ENCODE results near the gene TRMT112. TPM values are rescaled to one million over a fixed set of nuclear protein-coding genes. Genes with fewer than 3 reads are reported as not detected.

The TRMT112 gene
- polyA plus RNA-seq, 2 of the 4 experiments (the other 2 are of a cell fraction), result 363 to 440 TPM

GRCh38 chr11:64353715-64354506 lies 36.6 kb upstream of the TRMT112 start (continued):
- TF ChIP-seq CEBPB (IDR thresholded peaks at IDR 0.05), result no peak
- TF ChIP-seq RNF2 (IDR thresholded peaks at IDR 0.05; ENCODE audit: borderline replicate concordance, low read depth), result no peak

DNA sequence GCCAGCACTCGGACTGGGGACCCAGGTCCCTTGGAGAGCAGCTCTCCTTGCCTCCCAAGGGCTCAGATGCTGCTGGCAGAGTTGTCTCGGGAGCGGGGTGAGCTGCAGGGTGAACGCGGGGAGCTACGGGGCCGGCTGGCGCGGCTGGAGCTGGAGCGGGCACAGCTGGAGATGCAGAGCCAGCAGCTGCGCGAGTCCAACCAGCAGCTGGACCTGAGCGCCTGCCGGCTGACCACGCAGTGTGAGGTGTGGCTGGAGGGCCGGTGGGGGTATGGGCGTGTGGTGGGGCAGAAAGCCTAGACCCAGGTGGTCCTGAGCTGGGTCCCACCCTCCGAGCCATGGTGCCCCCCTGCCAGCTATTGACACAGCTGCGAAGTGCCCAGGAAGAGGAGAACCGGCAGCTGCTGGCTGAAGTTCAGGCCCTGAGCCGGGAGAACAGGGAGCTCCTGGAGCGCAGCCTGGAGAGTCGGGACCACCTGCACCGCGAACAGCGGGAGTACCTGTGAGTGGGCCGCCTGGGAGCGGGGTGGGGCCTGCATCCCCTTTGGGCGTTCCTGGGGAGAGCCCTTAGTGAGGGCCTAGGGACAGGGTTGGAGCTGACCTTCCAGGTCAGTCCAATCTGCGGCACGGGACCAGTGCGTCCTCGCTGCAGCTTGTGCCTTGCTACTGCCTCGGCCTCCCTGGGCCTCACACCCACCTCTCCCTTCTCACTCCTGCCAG lies 35.8 kb upstream of the TRMT112 start:
- TF ChIP-seq ZSCAN20 (CRISPR knock-in tag; IDR thresholded peaks at IDR 0.05) (no peak), KDM5A (IDR thresholded peaks at IDR 0.05) (no peak), TFCP2L1 (CRISPR knock-in tag; IDR thresholded peaks at IDR 0.05) (no peak), JUN (IDR thresholded peaks at IDR 0.05) (no peak), MAX (IDR thresholded peaks at IDR 0.05) (no peak), ESRRA (IDR thresholded peaks at IDR 0.05; ENCODE audit: borderline replicate concordance, low read length) (no peak), MYC (IDR thresholded peaks at IDR 0.05; ENCODE audit: borderline replicate concordance, low read length) (no peak), SMC3 (IDR thresholded peaks at IDR 0.05) (no peak), KDM1A (IDR thresholded peaks at IDR 0.05; ENCODE audit: low read depth) (no peak), CHD4 (IDR thresholded peaks at IDR 0.05; ENCODE audit: borderline replicate concordance) (no peak), PHF8 (IDR thresholded peaks at IDR 0.05; ENCODE audit: borderline replicate concordance, low read depth) (no peak), HES2 (IDR thresholded peaks at IDR 0.05) (no peak), ZFP36 (IDR thresholded peaks at IDR 0.05; ENCODE audit: borderline replicate concordance, partially characterized antibody) (no peak), RARB (CRISPR knock-in tag; IDR thresholded peaks at IDR 0.05) (no peak)
- TF ChIP-seq, protein P1, sequence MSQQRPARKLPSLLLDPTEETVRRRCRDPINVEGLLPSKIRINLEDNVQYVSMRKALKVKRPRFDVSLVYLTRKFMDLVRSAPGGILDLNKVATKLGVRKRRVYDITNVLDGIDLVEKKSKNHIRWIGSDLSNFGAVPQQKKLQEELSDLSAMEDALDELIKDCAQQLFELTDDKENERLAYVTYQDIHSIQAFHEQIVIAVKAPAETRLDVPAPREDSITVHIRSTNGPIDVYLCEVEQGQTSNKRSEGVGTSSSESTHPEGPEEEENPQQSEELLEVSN (IDR thresholded peaks at IDR 0.05; ENCODE audit: borderline replicate concordance, low read depth), result no peak
- H3K4me1 ChIP-seq, result peaks cover 37% of the 10 kb centered on the region
- H3K27ac ChIP-seq, result no peak overlapping the region; a peak in 1 of 6 replicates
- POLR2A ChIA-PET, result interaction anchor here (0.7 to 1.4 kb wide), 2 partner anchors 36 to 108 kb away, joined by 3 to 9 read pairs; partner anchors contain the start of genes PRDX5 and TRMT112
- DNase-seq (ENCODE audit: low read depth in 1 of 2, low spot score in 1 of 2) (no peak), FAIRE-seq (no peak), ATAC-seq (no peak)
- H3K4me3 ChIP-seq, result no peak overlapping the region
- WGBS (ENCODE audit: missing lambda C conversion rate), result 88% methylated on average over 23 of the region's 34 CpGs
- H3K4me2 ChIP-seq, result no peak overlapping the region
- CTCF ChIA-PET, result interaction anchor here (0.7 to 33.9 kb wide), 8 partner anchors 12 to 297 kb away, joined by 3 to 996 read pairs (median 22); partner anchors contain the start of genes CATSPERZ, CCDC88B, ESRRA and PLCB3
- no peaks in the 10 kb centered on the region for H3K9me3 ChIP-seq

DNA sequence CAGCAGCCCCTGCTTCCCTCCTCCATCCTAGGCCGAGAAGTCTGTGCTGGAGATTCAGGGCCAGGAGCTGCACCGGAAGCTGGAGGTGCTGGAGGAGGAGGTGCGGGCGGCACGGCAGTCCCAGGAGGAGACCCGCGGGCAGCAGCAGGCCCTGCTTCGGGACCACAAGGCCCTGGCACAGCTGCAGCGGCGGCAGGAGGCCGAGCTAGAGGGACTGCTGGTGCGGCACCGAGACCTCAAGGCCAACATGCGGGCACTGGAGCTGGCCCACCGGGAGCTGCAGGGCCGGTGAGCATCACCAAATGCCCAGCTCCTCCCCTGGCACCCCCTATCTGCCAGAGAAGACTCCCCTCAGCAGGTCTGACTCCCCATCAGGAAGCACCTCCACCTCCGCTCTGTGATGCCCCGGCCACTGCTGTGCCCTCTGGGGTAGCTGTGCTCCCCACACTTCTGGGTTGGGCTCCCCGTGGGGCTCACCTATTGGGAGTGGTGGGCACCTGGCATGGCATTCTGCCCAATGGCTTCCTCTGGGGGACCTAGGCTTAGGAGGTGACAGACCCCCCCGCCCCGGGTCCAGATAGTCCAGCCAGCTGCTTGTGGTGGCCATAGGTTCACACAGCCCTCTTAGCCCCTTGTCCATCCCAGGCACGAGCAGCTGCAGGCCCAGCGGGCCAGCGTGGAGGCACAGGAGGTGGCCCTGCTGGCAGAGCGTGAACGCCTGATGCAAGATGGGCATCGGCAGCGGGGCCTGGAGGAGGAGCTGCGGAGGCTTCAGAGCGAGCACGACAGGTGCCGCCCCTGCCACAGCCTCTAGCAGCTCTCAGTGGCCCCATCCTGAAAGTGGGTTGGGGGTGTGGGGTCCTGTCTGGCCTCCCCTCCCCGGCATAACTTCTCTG lies 35.0 kb upstream of the TRMT112 start:
- FAIRE-seq (no peak), DNase-seq (ENCODE audit: low read depth in 1 of 2, low spot score in 1 of 2) (no peak), ATAC-seq (no peak)
- no peak overlapping the region for H3K4me2 ChIP-seq
- CTCF ChIA-PET, result interaction anchor here (0.7 to 33.9 kb wide), 8 partner anchors 11 to 298 kb away, joined by 3 to 996 read pairs (median 22); partner anchors contain the start of genes CATSPERZ, CCDC88B, ESRRA and PLCB3
- H3K4me3 ChIP-seq, result no peak overlapping the region
- peaks cover 31% of the 10 kb centered on the region for H3K4me1 ChIP-seq
- H3K27ac ChIP-seq, result no peak overlapping the region
- POLR2A ChIA-PET, result interaction anchor here (0.7 to 1.4 kb wide), 2 partner anchors 35 to 107 kb away, joined by 3 to 9 read pairs; partner anchors contain the start of genes PRDX5 and TRMT112
- TF ChIP-seq ZC3H11A (IDR thresholded peaks at IDR 0.05), result no peak
- no peak for TF ChIP-seq FOSL2 (IDR thresholded peaks at IDR 0.05)
- no peak for TF ChIP-seq FOSL2 (CRISPR knock-in tag; IDR thresholded peaks at IDR 0.05)
- no peak for TF ChIP-seq ESRRA (IDR thresholded peaks at IDR 0.05; ENCODE audit: borderline replicate concordance, low read length)
- TF ChIP-seq KDM1A (IDR thresholded peaks at IDR 0.05; ENCODE audit: low read depth), result no peak
- no peak for TF ChIP-seq MYC (IDR thresholded peaks at IDR 0.05; ENCODE audit: borderline replicate concordance, low read length)
- no peak for TF ChIP-seq CEBPB (IDR thresholded peaks at IDR 0.05)
- no peak for TF ChIP-seq SMC3 (IDR thresholded peaks at IDR 0.05)
- TF ChIP-seq EHMT2 (IDR thresholded peaks at IDR 0.05; ENCODE audit: low read depth), result no peak
- TF ChIP-seq, protein P1 (IDR thresholded peaks at IDR 0.05; ENCODE audit: borderline replicate concordance, low read depth), result no peak
- TF ChIP-seq, protein P2, sequence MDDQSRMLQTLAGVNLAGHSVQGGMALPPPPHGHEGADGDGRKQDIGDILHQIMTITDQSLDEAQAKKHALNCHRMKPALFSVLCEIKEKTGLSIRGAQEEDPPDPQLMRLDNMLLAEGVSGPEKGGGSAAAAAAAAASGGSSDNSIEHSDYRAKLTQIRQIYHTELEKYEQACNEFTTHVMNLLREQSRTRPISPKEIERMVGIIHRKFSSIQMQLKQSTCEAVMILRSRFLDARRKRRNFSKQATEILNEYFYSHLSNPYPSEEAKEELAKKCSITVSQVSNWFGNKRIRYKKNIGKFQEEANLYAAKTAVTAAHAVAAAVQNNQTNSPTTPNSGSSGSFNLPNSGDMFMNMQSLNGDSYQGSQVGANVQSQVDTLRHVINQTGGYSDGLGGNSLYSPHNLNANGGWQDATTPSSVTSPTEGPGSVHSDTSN (IDR thresholded peaks at IDR 0.05), result no peak
- no peak for TF ChIP-seq BHLHE40 (IDR thresholded peaks at IDR 0.05; ENCODE audit: low read depth, low read length)
- TF ChIP-seq HOXB5 (CRISPR knock-in tag; IDR thresholded peaks at IDR 0.05), result no peak
- TF ChIP-seq RARB (CRISPR knock-in tag; IDR thresholded peaks at IDR 0.05), result no peak
- no peak for TF ChIP-seq HEYL (CRISPR knock-in tag; IDR thresholded peaks at IDR 0.05)
- WGBS (ENCODE audit: missing lambda C conversion rate), result 92% methylated on average over 27 of the region's 33 CpGs
- no peaks in the 10 kb centered on the region for H3K9me3 ChIP-seq

Data from A549 (cell line).